Subcutaneous adipose tissue (tissue), 4 donors: ENCODE measurements around the gene LRRC53. TPM values are rescaled to one million over a fixed set of nuclear protein-coding genes. Genes with fewer than 3 reads are reported as not detected.

Source experiments
- total RNA-seq, 4 donors: library from RNA; depleted of rRNA; stranded (reverse); fragments of >200 nt; gene quantifications; one replicate each; pipeline ENCODE4 v1.1.0, GENCODE V29; 2016
- TF ChIP-seq, protein P1 (sequence below): fragments of 450-650 bp; IDR thresholded peaks from one replicate; pipeline ENCODE4 v1.5.1; 2016; ENCODE audit warnings: low read depth, mild to moderate bottlenecking, control low read depth, antibody characterized with exemption, moderate library complexity

Gene LRRC53
- total RNA-seq, 4 donors from 2014 or later: not detected

DNA sequence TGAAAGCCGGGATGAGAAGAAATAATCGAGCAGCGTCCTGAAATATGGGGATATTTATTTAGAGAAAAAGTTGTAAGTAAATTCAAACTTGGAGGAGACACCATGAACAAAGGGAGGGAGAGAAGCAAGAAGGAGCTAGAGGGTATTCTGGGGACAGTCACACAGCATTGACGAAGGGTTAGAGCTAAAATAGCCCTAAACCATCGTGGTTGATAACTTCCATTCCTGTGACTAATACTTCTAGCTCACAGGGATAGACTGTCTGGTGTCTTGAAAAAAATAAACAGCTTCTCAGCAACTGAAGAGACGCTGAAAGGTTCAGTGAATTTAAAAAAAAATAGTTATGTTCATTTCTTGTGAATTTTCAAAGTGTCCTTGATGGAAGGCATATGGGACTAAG, 86.7 kb downstream of the LRRC53 start:
- TF ChIP-seq, protein P1, sequence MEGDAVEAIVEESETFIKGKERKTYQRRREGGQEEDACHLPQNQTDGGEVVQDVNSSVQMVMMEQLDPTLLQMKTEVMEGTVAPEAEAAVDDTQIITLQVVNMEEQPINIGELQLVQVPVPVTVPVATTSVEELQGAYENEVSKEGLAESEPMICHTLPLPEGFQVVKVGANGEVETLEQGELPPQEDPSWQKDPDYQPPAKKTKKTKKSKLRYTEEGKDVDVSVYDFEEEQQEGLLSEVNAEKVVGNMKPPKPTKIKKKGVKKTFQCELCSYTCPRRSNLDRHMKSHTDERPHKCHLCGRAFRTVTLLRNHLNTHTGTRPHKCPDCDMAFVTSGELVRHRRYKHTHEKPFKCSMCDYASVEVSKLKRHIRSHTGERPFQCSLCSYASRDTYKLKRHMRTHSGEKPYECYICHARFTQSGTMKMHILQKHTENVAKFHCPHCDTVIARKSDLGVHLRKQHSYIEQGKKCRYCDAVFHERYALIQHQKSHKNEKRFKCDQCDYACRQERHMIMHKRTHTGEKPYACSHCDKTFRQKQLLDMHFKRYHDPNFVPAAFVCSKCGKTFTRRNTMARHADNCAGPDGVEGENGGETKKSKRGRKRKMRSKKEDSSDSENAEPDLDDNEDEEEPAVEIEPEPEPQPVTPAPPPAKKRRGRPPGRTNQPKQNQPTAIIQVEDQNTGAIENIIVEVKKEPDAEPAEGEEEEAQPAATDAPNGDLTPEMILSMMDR: no peak

DNA sequence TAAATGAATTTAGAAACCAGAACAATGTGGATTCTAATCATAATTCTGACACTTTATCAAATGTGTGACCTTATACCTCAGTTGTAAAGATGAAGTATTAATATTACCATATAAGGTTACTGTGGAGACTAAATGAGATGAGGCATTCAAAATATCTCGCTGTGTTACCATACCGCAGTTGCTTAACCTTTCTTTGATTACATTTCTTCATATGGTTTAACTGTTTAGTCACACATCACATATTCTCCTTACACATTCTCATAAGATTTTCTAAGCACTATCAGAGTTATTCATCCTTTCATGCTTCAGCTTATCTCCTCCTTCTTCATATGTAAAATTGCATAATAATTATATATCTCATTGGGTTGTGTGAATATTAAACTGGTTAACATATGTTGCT, 88.9 kb downstream of the LRRC53 start:
- TF ChIP-seq, protein P1: no peak

DNA sequence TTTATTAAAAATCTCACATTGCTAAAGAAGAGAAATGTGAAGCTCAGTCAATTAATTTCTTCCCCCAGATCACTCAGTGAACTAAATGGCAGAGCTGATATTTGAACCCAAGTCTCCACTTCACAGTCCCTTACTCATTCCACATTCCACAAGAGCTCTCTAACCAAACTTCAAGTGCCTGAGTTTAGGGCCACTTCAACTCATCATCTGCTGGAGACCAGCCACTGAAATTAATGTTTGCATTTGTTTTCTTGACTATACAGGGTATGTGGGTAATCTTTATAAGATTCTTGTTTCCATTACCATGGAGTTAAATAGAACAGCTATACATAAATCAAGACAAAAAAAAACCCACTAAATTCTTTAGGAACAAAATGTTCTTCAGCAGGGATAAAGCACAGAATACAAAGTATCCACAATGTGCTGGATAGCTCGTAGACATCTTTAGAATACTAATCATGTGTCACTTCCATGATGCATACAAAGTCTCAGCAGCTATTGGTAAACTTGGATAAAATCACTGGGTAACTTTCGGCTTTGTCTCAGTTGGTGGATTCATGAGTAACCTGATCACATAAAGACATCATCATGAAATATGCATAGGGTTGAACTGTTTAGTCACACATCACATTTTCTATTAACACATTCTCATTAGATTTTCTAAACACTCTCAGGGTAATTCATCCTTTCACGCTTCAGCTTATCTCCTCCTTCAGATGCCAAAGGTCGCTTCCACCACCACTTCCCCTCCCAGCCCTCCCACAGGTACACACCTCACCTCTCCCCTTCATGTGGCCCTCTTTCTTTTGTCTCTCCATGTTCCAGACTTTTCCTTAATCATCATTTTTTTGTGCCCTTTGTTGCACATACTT, 89.8 kb downstream of the LRRC53 start:
- TF ChIP-seq, protein P1: no peak

DNA sequence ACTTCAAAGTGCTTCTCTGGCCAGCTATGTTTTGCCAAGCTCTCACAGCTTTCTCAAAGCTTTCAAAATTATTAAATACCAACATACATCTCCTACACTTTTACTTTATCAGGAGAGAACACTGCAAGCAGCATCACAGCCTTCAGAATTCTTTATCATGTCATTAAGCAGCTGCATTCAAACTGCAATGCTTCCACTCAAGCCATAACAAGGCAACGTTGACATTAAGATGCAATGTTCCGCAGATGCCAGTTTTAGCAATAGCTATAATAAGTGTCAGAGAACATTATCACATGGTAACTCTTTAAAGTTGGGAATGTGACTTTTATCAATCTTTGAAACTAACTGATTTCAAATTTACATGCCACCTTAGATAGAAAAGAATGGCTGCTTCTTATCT, 91.9 kb downstream of the LRRC53 start:
- TF ChIP-seq, protein P1: no peak

Other genes with a start within 250 kb of the LRRC53 start
- gene ERICH3, start 161.2 kb upstream of the LRRC53 start, total RNA-seq: not detected
- 10 to 100 TPM; 21.6 to 40.3 (median 27.6) TPM for gene CRYZ, start 220.4 kb upstream of the LRRC53 start, total RNA-seq
- 10 to 100 TPM in 3 of 4 donors, 1 to 10 TPM in 1; 9.3 to 16.5 (median 12.6) TPM for gene TYW3, start 220.5 kb upstream of the LRRC53 start, total RNA-seq